Pons (tissue), 1 donor: ENCODE data around the gene LIMA1.

Experiments used
- DNase-seq: peaks from one replicate; pipeline ENCODE4 v3.0.0-alpha.2; 2016; ENCODE audit warnings: low spot score

LIMA1 gene

GRCh38 chr12:50129290-50129689, 154.0 kb downstream of the LIMA1 start:
- DNase-seq: no peak

GRCh38 chr12:50127546-50127945, 155.8 kb downstream of the LIMA1 start:
- no peak for DNase-seq
